Measurements from ENCODE around the gene RABGAP1L. TPM values are rescaled to one million over a fixed set of nuclear protein-coding genes. Genes with fewer than 3 reads are reported as not detected.
A peak's percentile ranks its signal among the peaks of the same experiment; 100 is the strongest.

The RABGAP1L gene
- total and polyA plus RNA-seq, 12 donors, result 13.0 to 167 (median 109) TPM

DNA sequence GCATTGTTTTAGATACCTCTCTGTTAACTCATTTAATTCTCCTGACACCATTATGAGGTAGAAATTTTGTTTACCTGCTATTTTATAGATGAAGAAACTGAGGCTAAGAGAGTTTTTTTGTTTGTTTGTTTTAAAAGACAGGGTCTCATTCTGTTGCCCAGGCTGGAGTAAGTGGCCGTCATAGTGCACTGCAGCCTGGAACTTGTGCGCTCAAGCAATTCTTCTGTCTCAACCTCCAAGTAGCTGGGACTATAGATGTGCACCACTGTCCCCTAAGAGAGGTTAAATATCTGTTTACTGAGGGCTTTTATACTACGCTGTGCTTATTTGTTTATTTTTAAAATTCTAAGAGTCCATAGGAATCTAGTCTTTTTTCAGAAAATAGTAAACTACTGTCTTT, 796.8 kb downstream of the RABGAP1L start:
- Histone ChIP-seq H3K4me3 (no peak overlapping the region), H3K27ac (no peak overlapping the region), H3K27me3 (no peaks in the 10 kb centered on the region), H3K36me3 (no peaks in the 10 kb centered on the region), H3K9me3 (no peaks in the 10 kb centered on the region), H3K4me1 (peaks cover 0 to 43% (median 12%) of the 10 kb centered on the region in 9 donors)
- ATAC-seq (no peak), DNase-seq (no peak)
- intact Hi-C loops (cut with DNase I), result no loop called here
- WGBS, 2 donors, result 95 to 97% methylated on average over 3 of the region's 3 CpGs
- TF ChIP-seq, protein P1, sequence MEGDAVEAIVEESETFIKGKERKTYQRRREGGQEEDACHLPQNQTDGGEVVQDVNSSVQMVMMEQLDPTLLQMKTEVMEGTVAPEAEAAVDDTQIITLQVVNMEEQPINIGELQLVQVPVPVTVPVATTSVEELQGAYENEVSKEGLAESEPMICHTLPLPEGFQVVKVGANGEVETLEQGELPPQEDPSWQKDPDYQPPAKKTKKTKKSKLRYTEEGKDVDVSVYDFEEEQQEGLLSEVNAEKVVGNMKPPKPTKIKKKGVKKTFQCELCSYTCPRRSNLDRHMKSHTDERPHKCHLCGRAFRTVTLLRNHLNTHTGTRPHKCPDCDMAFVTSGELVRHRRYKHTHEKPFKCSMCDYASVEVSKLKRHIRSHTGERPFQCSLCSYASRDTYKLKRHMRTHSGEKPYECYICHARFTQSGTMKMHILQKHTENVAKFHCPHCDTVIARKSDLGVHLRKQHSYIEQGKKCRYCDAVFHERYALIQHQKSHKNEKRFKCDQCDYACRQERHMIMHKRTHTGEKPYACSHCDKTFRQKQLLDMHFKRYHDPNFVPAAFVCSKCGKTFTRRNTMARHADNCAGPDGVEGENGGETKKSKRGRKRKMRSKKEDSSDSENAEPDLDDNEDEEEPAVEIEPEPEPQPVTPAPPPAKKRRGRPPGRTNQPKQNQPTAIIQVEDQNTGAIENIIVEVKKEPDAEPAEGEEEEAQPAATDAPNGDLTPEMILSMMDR (IDR thresholded peaks at IDR 0.05), result no peak

DNA sequence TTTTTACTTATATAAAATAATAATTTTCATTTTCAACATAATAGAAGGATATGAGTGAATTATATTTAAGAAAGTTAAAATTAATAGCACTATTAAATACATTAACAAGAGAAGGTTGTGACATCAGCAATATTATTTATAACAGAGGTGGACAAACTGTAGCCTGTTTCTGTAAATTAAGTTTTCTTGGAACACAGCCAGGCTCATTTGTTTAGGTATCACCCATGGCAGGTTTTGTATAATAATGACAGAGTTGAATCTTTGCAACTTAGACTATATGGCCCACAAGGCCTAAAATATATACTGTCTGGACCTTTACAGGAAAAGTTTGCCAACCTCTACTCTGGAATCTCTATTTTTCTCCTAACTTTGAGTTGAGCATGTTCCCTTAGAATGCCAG, 797.7 kb downstream of the RABGAP1L start:
- no peak for DNase-seq
- no peak overlapping the region for H3K27ac ChIP-seq
- no peaks in the 10 kb centered on the region for H3K9me3 ChIP-seq
- H3K27me3 ChIP-seq, result no peaks in the 10 kb centered on the region
- peaks cover 0 to 43% (median 12%) of the 10 kb centered on the region in 9 donors for H3K4me1 ChIP-seq
- H3K36me3 ChIP-seq, result no peaks in the 10 kb centered on the region
- intact Hi-C loops (cut with DNase I), result no loop called here
- TF ChIP-seq, protein P1 (IDR thresholded peaks at IDR 0.05), result no peak
- no peak for ATAC-seq
- no peak overlapping the region for H3K4me3 ChIP-seq

DNA sequence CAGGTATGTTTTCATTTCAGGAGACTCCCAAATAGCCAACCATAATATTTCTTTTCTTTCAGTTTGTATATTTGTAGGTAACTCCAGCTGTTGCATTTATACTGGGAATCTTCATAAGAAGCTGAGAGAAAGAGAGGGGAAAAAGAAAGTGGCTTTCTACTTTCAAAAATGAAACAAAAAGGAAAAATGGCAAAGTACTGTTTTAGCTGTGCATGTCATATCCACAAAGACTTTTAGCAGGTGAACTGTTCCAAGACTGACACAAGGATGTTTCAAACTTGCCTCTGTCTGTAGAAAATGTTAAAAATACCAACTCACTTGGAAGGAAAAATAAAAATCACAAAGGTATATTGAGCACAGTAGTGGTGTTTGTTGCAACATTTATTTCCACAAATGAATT, 798.5 kb downstream of the RABGAP1L start:
- no peaks in the 10 kb centered on the region for H3K27me3 ChIP-seq
- ATAC-seq (no peak), DNase-seq (no peak)
- TF ChIP-seq, protein P1 (IDR thresholded peaks at IDR 0.05), result no peak
- no peaks in the 10 kb centered on the region for H3K36me3 ChIP-seq
- H3K4me1 ChIP-seq, result peaks cover 0 to 43% (median 12%) of the 10 kb centered on the region in 9 donors
- H3K4me3 ChIP-seq, result no peak overlapping the region
- intact Hi-C loops (cut with DNase I), result no loop called here
- peak overlapping the region in 1 of 10 donors; percentile 11 for H3K27ac ChIP-seq
- H3K9me3 ChIP-seq, result no peaks in the 10 kb centered on the region

DNA sequence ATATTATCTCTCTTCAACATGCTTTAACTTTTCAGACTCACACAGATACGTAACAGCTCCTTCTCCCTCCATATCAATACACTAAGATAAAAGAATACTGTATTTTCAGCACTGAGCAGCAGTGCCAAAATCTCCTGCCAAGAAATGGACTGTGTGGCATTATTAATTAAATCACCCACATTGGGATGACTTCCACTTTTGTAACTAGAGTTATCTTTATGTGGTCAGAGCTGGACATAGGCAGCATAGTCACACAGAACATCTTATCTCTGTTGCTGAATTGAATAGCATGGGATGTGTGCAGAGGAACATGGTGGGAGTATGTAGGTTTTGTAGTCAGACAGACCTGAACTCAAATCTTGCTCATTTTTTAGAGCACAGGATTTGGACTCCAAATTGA, 799.1 kb downstream of the RABGAP1L start:
- WGBS, 2 donors, result 49 to 52% methylated on average over 1 of the region's 1 CpG
- intact Hi-C loops (cut with DNase I), result no loop called here
- Histone ChIP-seq H3K36me3 (no peaks in the 10 kb centered on the region), H3K4me3 (no peak overlapping the region), H3K27me3 (no peaks in the 10 kb centered on the region), H3K27ac (no peak overlapping the region), H3K4me1 (peaks cover 0 to 40% (median 10%) of the 10 kb centered on the region in 9 donors), H3K9me3 (no peaks in the 10 kb centered on the region)
- no peak for ATAC-seq
- DNase-seq, result no peak
- TF ChIP-seq, protein P1 (IDR thresholded peaks at IDR 0.05), result no peak

DNA sequence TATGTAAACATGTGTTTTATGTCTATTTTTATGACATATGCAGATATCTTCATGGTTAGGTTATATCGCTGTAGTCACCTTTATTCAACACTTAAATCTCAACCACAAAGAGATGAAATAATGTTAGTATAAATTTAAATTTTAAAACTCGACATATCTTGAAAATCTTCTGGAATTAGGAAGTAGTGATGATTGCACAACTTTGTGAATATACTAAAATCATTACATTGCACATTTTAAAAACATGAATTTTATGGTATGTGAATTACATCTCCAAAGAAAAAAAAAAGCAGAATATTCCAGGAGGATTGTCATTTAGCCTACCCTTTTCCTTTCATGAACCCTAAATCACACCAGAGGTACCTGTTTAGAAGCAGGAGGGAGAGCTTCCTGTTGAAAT, 801.0 kb downstream of the RABGAP1L start:
- intact Hi-C loops (cut with DNase I), result no loop called here
- H3K27ac ChIP-seq, result no peak overlapping the region
- H3K27me3 ChIP-seq, result no peaks in the 10 kb centered on the region
- H3K4me3 ChIP-seq, result no peak overlapping the region
- no peaks in the 10 kb centered on the region for H3K9me3 ChIP-seq
- ATAC-seq (no peak), DNase-seq (no peak)
- WGBS, 2 donors, result 89 to 94% methylated on average over 2 of the region's 2 CpGs
- TF ChIP-seq, protein P1 (IDR thresholded peaks at IDR 0.05), result no peak
- H3K36me3 ChIP-seq, result no peaks in the 10 kb centered on the region
- H3K4me1 ChIP-seq, result peaks cover 0 to 41% (median 25%) of the 10 kb centered on the region in 9 donors
